Fibroblast of lung (primary cell): Measurements from ENCODE around the gene GABRE.

ENCODE experiments used
- EZH2 ChIP-seq: IDR thresholded peaks from 2 replicates; pipeline ENCODE4 v1.5.1; 2012; ENCODE audit warnings: low read length, control low read depth, mild to moderate bottlenecking; ENCODE audit errors: missing control alignments
- TF ChIP-seq, protein P1 (sequence below), 2 donors: IDR thresholded peaks in 1 of 2; conservative IDR thresholded peaks in 1 of 2; 1 replicate in 1 of 2; 2 replicates in 1 of 2; pipeline ENCODE4 v1.5.1; 2011 to 2012; ENCODE audit warnings: low read length in 2 of 2, control low read depth in 1 of 2, inconsistent platforms in 1 of 2, low read depth in 1 of 2, mild to moderate bottlenecking in 1 of 2

DNA sequence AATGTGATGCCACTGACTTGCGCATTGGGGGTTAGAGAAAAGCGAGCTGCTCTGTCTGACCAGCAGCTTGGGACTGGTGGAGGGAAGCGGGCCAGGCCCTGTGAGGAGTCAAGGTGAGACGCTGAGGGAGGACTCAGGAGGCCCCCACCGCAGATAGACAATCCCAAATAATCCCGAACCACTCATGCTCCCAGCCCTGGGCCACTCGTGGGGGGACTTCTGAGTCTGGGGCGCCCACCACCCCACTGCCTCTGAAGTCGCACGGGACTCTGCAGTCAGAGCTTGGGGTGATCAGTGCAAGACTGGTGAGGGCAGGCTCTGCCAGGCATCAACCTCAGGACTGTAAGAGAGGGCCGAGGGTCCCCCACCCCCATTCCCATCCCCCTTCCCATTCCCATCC, 54.9 kb downstream of the GABRE start:
- TF ChIP-seq, protein P1, sequence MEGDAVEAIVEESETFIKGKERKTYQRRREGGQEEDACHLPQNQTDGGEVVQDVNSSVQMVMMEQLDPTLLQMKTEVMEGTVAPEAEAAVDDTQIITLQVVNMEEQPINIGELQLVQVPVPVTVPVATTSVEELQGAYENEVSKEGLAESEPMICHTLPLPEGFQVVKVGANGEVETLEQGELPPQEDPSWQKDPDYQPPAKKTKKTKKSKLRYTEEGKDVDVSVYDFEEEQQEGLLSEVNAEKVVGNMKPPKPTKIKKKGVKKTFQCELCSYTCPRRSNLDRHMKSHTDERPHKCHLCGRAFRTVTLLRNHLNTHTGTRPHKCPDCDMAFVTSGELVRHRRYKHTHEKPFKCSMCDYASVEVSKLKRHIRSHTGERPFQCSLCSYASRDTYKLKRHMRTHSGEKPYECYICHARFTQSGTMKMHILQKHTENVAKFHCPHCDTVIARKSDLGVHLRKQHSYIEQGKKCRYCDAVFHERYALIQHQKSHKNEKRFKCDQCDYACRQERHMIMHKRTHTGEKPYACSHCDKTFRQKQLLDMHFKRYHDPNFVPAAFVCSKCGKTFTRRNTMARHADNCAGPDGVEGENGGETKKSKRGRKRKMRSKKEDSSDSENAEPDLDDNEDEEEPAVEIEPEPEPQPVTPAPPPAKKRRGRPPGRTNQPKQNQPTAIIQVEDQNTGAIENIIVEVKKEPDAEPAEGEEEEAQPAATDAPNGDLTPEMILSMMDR (conservative IDR thresholded peaks at IDR 0.05 in 1 of 2, IDR thresholded peaks at IDR 0.05 in 1 of 2; ENCODE audit: low read depth in 1 of 2, low read length in 2 of 2): no peak
- TF ChIP-seq EZH2: no peak
